Measurements from ENCODE around the gene PXMP2.

DNA sequence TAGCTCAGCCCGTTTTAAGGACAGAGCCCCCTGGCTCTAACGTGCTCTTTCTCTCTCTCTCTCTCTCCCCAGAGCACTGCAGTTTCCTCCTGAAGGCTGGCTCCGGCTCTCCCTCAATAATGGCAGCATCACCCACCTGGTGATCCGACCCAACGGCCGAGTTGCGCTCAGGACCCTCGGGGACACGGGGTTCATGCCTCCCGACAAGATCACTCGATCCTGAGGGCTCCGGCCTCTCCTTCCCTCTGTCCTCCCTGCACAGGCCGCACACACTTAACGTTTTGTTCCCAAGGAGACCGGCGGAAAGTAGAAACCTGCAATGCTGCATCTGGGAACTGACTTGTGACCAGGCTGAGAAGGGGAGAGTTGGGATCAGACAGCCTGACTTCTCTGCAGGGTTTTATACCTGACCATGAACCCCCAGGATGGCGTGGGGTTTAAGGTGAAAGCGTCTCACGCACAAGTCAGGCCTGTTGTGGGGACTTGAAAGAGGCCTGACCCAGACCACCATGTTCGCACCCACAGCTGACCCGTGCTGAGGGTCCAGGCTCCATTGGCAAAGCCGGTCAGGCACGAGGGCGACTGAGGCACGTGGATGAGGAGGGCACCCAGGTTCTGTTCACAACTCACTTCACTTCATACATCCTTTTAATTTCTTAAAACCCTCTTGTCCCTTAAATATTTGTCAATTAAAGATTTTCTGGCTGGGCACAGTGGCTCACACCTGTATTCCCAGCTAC, 33.4 kb downstream of the PXMP2 start:
- TF ChIP-seq, protein P1, sequence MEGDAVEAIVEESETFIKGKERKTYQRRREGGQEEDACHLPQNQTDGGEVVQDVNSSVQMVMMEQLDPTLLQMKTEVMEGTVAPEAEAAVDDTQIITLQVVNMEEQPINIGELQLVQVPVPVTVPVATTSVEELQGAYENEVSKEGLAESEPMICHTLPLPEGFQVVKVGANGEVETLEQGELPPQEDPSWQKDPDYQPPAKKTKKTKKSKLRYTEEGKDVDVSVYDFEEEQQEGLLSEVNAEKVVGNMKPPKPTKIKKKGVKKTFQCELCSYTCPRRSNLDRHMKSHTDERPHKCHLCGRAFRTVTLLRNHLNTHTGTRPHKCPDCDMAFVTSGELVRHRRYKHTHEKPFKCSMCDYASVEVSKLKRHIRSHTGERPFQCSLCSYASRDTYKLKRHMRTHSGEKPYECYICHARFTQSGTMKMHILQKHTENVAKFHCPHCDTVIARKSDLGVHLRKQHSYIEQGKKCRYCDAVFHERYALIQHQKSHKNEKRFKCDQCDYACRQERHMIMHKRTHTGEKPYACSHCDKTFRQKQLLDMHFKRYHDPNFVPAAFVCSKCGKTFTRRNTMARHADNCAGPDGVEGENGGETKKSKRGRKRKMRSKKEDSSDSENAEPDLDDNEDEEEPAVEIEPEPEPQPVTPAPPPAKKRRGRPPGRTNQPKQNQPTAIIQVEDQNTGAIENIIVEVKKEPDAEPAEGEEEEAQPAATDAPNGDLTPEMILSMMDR (conservative IDR thresholded peaks at IDR 0.05; ENCODE audit: low read length): no peak
- no peak for TF ChIP-seq EZH2phosphoT487 (IDR thresholded peaks at IDR 0.05; ENCODE audit: borderline replicate concordance)
